Panc1 (cell line): ENCODE measurements around the gene GID4.

ENCODE experiments used
- CTCF ChIP-seq: fragments of 450-650 bp; IDR thresholded peaks from 2 replicates; pipeline ENCODE4 v1.5.1; 2017; ENCODE audit warnings: mild to moderate bottlenecking
- POLR2AphosphoS5 ChIP-seq: IDR thresholded peaks from 2 replicates; pipeline ENCODE4 v1.6.1; 2012; ENCODE audit warnings: mild to moderate bottlenecking, low read depth, low read length, moderate library complexity
- REST ChIP-seq, 2 experiments: IDR thresholded peaks; 2 replicates each; pipeline ENCODE4 v1.6.1; 2011 to 2012; ENCODE audit warnings: low read depth in 2 of 2, control low read depth in 1 of 2, low read length in 1 of 2, mild to moderate bottlenecking in 1 of 2, moderate library complexity in 1 of 2; ENCODE audit not compliant: insufficient read depth in 1 of 2
- SIN3A ChIP-seq: IDR thresholded peaks from 2 replicates; pipeline ENCODE4 v1.6.1; 2012; ENCODE audit warnings: low read depth, mild to moderate bottlenecking, low read length, moderate library complexity, borderline replicate concordance; ENCODE audit not compliant: insufficient read depth
- TCF7L2 ChIP-seq: IDR thresholded peaks from 2 replicates; pipeline ENCODE4 v1.6.1; 2011; ENCODE audit warnings: mild to moderate bottlenecking, low read depth, low read length, inconsistent platforms

GRCh38 chr17:18028114-18028951 lies 10.9 kb upstream of the GID4 start:
- TF ChIP-seq SIN3A (no peak), REST (IDR thresholded peaks at IDR 0.05; ENCODE audit: insufficient read depth in 1 of 2, low read depth in 2 of 2, low read length in 1 of 2) (no peak), CTCF (no peak), POLR2AphosphoS5 (no peak), TCF7L2 (no peak)
